Measurements from ENCODE around the gene FAU. TPM values are rescaled to one million over a fixed set of nuclear protein-coding genes. Genes with fewer than 3 reads are reported as not detected.
A peak's percentile ranks its signal among the peaks of the same experiment; 100 is the strongest.

Gene FAU
- total and polyA plus RNA-seq, 2 of the 13 experiments (the other 11 are each of a cell fraction or from before 2014, with no cell fraction given), result 374 to 869 TPM

DNA sequence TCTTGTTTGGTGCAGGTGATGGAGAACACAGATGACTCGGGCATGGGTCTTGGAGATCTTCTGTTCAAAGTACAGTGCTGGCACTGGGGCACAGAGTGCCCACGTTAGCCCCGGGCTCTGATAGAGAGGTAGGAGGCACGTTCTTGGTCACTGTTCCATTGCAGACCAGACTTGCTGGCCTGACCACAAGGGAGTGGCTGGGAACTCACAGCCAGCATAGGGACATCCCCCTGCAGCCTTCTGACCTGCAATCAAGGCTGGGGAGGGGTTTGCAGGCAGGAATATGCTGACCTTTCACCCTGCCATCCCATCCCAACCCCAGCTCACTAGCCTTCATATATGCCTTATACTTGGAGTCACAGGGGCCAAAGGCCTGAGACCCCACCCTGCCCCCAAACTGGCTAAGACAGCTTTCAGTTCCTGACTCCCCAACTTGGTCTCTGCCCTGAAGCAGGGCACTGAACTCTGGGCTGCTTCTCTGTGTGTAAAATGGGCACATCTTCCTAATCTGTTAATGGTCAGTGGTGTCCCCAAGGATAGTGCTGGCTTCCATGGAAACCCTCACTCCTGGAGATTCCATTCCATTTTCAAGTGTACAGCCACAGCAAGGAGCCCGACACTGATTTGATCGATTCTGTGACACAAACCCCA is 4.8 kb upstream of the FAU start:
- CTCF ChIA-PET (ENCODE audit: low intra/inter-chr PET ratio, low total read pairs), result no interaction called here
- no TSS peak for BruUV-seq (replicated peaks)
- H3K27ac ChIP-seq (ENCODE audit: extremely low read length, insufficient read depth, low read length), result no peak overlapping the region
- peaks cover 31% of the 10 kb centered on the region for H3K79me2 ChIP-seq (ENCODE audit: insufficient read depth, low read length)
- H3K36me3 ChIP-seq (replicated peaks in 1 of 2; ENCODE audit: control insufficient read depth in 1 of 2, insufficient read depth in 2 of 2, low read length in 2 of 2), result peaks cover 43 to 67% of the 10 kb centered on the region in 2 experiments
- no peaks in the 10 kb centered on the region for H3K9me3 ChIP-seq (ENCODE audit: low read length)
- H3K4me3 ChIP-seq (replicated peaks in 1 of 3; ENCODE audit: insufficient read depth in 1 of 3, low read depth in 2 of 3, low read length in 3 of 3), result no peak overlapping the region
- H3K27me3 ChIP-seq (ENCODE audit: control insufficient read depth in 1 of 2, insufficient read depth in 2 of 2, low read length in 2 of 2), result no peaks in the 10 kb centered on the region; a peak in 1 of 5 replicates
- POLR2A ChIA-PET, result interaction anchor here (0.7 to 1.7 kb wide), 4 partner anchors 8 to 55 kb away, joined by 3 to 6 read pairs (median 4); partner anchors contain the start of genes CAPN1 and TM7SF2
- 95% methylated on average over 6 of the region's 6 CpGs for WGBS (ENCODE audit: low lambda C conversion rate)
- no peak overlapping the region for H3K9ac ChIP-seq (ENCODE audit: insufficient read depth, low read depth, low read length)
- intact Hi-C loops (cut with micrococcal nuclease; ENCODE audit: unreplicated experiment), result no loop called here
- TF ChIP-seq POLR2AphosphoS5 (IDR thresholded peaks at IDR 0.05; ENCODE audit: low read depth, low read length) (peak; percentile 16), NR2F6 (IDR thresholded peaks at IDR 0.05) (peak; percentile 10; the same call in 1 of the 2 replicates), NR2F6 (CRISPR knock-in tag; IDR thresholded peaks at IDR 0.05) (no peak), ZNF333 (CRISPR knock-in tag; IDR thresholded peaks at IDR 0.05; ENCODE audit: borderline replicate concordance) (no peak), RAD21 (CRISPR knock-in tag; IDR thresholded peaks at IDR 0.05) (no peak), RXRB (CRISPR knock-in tag; IDR thresholded peaks at IDR 0.05; ENCODE audit: borderline replicate concordance) (no peak), POLR2G (IDR thresholded peaks at IDR 0.05; ENCODE audit: low read depth, low read length) (peak; percentile 21), NFIB (CRISPR knock-in tag; IDR thresholded peaks at IDR 0.05; ENCODE audit: borderline replicate concordance) (no peak), MAFK (conservative IDR thresholded peaks at IDR 0.05 in 1 of 2, IDR thresholded peaks at IDR 0.05 in 1 of 2; ENCODE audit: low read length in 2 of 2) (peak; percentile 36 to 45; a peak in 2 of 4 replicates), SETDB1 (CRISPR knock-in tag; IDR thresholded peaks at IDR 0.05; ENCODE audit: borderline replicate concordance) (no peak), AGO2 (optimal IDR thresholded peaks at IDR 0.05; ENCODE audit: low read depth, low read length) (peak; percentile 65), POLR2A (IDR thresholded peaks at IDR 0.05; ENCODE audit: insufficient read depth in 1 of 2, low read depth in 2 of 2, low read length in 2 of 2) (peak in 1 of 2 experiments; percentile 42; a peak in 2 of 4 replicates)
- TF ChIP-seq, protein P1, sequence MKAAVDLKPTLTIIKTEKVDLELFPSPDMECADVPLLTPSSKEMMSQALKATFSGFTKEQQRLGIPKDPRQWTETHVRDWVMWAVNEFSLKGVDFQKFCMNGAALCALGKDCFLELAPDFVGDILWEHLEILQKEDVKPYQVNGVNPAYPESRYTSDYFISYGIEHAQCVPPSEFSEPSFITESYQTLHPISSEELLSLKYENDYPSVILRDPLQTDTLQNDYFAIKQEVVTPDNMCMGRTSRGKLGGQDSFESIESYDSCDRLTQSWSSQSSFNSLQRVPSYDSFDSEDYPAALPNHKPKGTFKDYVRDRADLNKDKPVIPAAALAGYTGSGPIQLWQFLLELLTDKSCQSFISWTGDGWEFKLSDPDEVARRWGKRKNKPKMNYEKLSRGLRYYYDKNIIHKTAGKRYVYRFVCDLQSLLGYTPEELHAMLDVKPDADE (CRISPR knock-in tag; IDR thresholded peaks at IDR 0.05), result no peak
- TF ChIP-seq, protein P2, sequence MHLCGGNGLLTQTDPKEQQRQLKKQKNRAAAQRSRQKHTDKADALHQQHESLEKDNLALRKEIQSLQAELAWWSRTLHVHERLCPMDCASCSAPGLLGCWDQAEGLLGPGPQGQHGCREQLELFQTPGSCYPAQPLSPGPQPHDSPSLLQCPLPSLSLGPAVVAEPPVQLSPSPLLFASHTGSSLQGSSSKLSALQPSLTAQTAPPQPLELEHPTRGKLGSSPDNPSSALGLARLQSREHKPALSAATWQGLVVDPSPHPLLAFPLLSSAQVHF (CRISPR knock-in tag; IDR thresholded peaks at IDR 0.05), result no peak
- TF ChIP-seq, protein P3, sequence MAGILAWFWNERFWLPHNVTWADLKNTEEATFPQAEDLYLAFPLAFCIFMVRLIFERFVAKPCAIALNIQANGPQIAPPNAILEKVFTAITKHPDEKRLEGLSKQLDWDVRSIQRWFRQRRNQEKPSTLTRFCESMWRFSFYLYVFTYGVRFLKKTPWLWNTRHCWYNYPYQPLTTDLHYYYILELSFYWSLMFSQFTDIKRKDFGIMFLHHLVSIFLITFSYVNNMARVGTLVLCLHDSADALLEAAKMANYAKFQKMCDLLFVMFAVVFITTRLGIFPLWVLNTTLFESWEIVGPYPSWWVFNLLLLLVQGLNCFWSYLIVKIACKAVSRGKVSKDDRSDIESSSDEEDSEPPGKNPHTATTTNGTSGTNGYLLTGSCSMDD (CRISPR knock-in tag; IDR thresholded peaks at IDR 0.05), result no peak
- TF ChIP-seq, protein P4, sequence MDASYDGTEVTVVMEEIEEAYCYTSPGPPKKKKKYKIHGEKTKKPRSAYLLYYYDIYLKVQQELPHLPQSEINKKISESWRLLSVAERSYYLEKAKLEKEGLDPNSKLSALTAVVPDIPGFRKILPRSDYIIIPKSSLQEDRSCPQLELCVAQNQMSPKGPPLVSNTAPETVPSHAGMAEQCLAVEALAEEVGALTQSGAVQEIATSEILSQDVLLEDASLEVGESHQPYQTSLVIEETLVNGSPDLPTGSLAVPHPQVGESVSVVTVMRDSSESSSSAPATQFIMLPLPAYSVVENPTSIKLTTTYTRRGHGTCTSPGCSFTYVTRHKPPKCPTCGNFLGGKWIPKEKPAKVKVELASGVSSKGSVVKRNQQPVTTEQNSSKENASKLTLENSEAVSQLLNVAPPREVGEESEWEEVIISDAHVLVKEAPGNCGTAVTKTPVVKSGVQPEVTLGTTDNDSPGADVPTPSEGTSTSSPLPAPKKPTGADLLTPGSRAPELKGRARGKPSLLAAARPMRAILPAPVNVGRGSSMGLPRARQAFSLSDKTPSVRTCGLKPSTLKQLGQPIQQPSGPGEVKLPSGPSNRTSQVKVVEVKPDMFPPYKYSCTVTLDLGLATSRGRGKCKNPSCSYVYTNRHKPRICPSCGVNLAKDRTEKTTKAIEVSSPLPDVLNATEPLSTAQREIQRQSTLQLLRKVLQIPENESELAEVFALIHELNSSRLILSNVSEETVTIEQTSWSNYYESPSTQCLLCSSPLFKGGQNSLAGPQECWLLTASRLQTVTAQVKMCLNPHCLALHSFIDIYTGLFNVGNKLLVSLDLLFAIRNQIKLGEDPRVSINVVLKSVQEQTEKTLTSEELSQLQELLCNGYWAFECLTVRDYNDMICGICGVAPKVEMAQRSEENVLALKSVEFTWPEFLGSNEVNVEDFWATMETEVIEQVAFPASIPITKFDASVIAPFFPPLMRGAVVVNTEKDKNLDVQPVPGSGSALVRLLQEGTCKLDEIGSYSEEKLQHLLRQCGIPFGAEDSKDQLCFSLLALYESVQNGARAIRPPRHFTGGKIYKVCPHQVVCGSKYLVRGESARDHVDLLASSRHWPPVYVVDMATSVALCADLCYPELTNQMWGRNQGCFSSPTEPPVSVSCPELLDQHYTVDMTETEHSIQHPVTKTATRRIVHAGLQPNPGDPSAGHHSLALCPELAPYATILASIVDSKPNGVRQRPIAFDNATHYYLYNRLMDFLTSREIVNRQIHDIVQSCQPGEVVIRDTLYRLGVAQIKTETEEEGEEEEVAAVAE (CRISPR knock-in tag; IDR thresholded peaks at IDR 0.05; ENCODE audit: borderline replicate concordance), result no peak
- H4K20me1 ChIP-seq (ENCODE audit: insufficient read depth, low read length), result peaks cover 4% of the 10 kb centered on the region; the same call in 1 of the 2 replicates
- FAIRE-seq (no peak), ATAC-seq (no peak), DNase-seq (ENCODE audit: low spot score) (no peak)
- in situ Hi-C loops (cut with HindIII; ENCODE audit: extremely low pct_ligation_motif_present, low pct_unique_long_range_greater_than_20kb), result no loop called here
- peaks cover 20% of the 10 kb centered on the region for H3K4me1 ChIP-seq (ENCODE audit: insufficient read depth, low read length)
- no peak overlapping the region for H2AFZ ChIP-seq (ENCODE audit: low read length)
- H3K4me2 ChIP-seq (ENCODE audit: low read depth, low read length), result no peak overlapping the region

Measured in HepG2 (cell line).